ENCODE results near the gene MT1G. TPM values are rescaled to one million over a fixed set of nuclear protein-coding genes. Genes with fewer than 3 reads are reported as not detected.
A peak's percentile ranks its signal among the peaks of the same experiment; 100 is the strongest.

MT1G gene
- polyA plus RNA-seq, 1 of the 3 experiments (the other 2 are of a cell fraction) = 1.2 TPM

DNA sequence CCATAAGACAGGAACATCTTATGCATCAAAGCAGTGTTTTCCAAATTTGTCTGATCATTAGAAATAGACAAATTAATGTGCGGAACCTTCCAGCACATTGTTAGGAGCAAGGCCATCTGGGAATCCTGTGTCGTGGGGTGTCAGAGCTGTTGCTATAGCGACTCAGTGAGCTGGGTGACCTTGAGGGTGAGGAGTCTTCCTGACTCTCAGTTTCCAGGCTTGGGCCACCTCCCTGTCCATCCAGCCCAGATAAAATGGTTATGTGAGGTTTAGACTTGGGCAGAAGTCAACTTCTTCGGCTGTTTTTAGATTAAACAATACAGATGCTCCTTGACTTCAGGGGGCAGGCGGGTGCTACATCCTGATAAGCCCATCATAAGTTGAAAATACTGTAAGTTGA, 35.0 kb upstream of the MT1G start:
- H3K27ac ChIP-seq (ENCODE audit: low read depth in 2 of 2, low read length in 1 of 2) = no peak overlapping the region
- H3K4me1 ChIP-seq (ENCODE audit: control insufficient read depth in 1 of 2, insufficient read depth in 2 of 2, low read depth in 1 of 2, low read length in 1 of 2) = no peaks in the 10 kb centered on the region; a peak in 1 of 4 replicates
- WGBS (ENCODE audit: low lambda C conversion rate) = 84% methylated on average over 5 of the region's 5 CpGs
- 0 out of 2 replicates have a peak overlapping the region, but pooled peaks have one; percentile 70 for H2AFZ ChIP-seq (ENCODE audit: low read depth)
- H3K4me3 ChIP-seq (ENCODE audit: low read depth in 2 of 2, low read length in 1 of 2) = no peak overlapping the region
- no peaks in the 10 kb centered on the region for H3K79me2 ChIP-seq (ENCODE audit: insufficient read depth)
- no peaks in the 10 kb centered on the region for H3K9me3 ChIP-seq
- no peak for DNase-seq
- no peak overlapping the region for H3K4me2 ChIP-seq
- TF ChIP-seq CHD2 (IDR thresholded peaks at IDR 0.05; ENCODE audit: low read length, partially characterized antibody) (no peak), GABPA (IDR thresholded peaks at IDR 0.05; ENCODE audit: low read depth) (no peak), POLR2AphosphoS5 (IDR thresholded peaks at IDR 0.05; ENCODE audit: low read depth, low read length) (no peak), GATA2 (CRISPR knock-in tag; IDR thresholded peaks at IDR 0.05) (no peak), EP300 (IDR thresholded peaks at IDR 0.05; ENCODE audit: borderline replicate concordance in 1 of 2, low read depth in 1 of 2, low read length in 1 of 2) (no peak), NFIC (IDR thresholded peaks at IDR 0.05; ENCODE audit: borderline replicate concordance) (no peak), ELF1 (IDR thresholded peaks at IDR 0.05) (no peak)
- TF ChIP-seq, protein P1, sequence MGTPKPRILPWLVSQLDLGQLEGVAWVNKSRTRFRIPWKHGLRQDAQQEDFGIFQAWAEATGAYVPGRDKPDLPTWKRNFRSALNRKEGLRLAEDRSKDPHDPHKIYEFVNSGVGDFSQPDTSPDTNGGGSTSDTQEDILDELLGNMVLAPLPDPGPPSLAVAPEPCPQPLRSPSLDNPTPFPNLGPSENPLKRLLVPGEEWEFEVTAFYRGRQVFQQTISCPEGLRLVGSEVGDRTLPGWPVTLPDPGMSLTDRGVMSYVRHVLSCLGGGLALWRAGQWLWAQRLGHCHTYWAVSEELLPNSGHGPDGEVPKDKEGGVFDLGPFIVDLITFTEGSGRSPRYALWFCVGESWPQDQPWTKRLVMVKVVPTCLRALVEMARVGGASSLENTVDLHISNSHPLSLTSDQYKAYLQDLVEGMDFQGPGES (IDR thresholded peaks at IDR 0.05; ENCODE audit: low read depth, low read length) = no peak
- TF ChIP-seq, protein P2, sequence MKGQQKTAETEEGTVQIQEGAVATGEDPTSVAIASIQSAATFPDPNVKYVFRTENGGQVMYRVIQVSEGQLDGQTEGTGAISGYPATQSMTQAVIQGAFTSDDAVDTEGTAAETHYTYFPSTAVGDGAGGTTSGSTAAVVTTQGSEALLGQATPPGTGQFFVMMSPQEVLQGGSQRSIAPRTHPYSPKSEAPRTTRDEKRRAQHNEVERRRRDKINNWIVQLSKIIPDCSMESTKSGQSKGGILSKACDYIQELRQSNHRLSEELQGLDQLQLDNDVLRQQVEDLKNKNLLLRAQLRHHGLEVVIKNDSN (IDR thresholded peaks at IDR 0.05; ENCODE audit: borderline replicate concordance, low read depth) = no peak
- TF ChIP-seq, protein P3, sequence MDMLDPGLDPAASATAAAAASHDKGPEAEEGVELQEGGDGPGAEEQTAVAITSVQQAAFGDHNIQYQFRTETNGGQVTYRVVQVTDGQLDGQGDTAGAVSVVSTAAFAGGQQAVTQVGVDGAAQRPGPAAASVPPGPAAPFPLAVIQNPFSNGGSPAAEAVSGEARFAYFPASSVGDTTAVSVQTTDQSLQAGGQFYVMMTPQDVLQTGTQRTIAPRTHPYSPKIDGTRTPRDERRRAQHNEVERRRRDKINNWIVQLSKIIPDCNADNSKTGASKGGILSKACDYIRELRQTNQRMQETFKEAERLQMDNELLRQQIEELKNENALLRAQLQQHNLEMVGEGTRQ (IDR thresholded peaks at IDR 0.05; ENCODE audit: borderline replicate concordance, low read depth, low read length) = no peak
- TF ChIP-seq, protein P4, sequence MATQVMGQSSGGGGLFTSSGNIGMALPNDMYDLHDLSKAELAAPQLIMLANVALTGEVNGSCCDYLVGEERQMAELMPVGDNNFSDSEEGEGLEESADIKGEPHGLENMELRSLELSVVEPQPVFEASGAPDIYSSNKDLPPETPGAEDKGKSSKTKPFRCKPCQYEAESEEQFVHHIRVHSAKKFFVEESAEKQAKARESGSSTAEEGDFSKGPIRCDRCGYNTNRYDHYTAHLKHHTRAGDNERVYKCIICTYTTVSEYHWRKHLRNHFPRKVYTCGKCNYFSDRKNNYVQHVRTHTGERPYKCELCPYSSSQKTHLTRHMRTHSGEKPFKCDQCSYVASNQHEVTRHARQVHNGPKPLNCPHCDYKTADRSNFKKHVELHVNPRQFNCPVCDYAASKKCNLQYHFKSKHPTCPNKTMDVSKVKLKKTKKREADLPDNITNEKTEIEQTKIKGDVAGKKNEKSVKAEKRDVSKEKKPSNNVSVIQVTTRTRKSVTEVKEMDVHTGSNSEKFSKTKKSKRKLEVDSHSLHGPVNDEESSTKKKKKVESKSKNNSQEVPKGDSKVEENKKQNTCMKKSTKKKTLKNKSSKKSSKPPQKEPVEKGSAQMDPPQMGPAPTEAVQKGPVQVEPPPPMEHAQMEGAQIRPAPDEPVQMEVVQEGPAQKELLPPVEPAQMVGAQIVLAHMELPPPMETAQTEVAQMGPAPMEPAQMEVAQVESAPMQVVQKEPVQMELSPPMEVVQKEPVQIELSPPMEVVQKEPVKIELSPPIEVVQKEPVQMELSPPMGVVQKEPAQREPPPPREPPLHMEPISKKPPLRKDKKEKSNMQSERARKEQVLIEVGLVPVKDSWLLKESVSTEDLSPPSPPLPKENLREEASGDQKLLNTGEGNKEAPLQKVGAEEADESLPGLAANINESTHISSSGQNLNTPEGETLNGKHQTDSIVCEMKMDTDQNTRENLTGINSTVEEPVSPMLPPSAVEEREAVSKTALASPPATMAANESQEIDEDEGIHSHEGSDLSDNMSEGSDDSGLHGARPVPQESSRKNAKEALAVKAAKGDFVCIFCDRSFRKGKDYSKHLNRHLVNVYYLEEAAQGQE (IDR thresholded peaks at IDR 0.05; ENCODE audit: low read depth, low read length) = no peak
- TF ChIP-seq, protein P5, sequence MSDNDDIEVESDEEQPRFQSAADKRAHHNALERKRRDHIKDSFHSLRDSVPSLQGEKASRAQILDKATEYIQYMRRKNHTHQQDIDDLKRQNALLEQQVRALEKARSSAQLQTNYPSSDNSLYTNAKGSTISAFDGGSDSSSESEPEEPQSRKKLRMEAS (IDR thresholded peaks at IDR 0.05; ENCODE audit: low read depth) = no peak
- POLR2A ChIA-PET = no interaction called here
- H4K20me1 ChIP-seq (ENCODE audit: insufficient read depth) = no peaks in the 10 kb centered on the region
- H3K9me2 ChIP-seq = no peaks in the 10 kb centered on the region
- H3F3A ChIP-seq (replicated peaks; ENCODE audit: insufficient read depth) = no peaks in the 10 kb centered on the region
- no peak overlapping the region for H3K9ac ChIP-seq
- H3K36me3 ChIP-seq (replicated peaks in 1 of 2; ENCODE audit: control insufficient read depth in 1 of 2, insufficient read depth in 2 of 2, low read length in 1 of 2) = no peaks in the 10 kb centered on the region
- no peaks in the 10 kb centered on the region for H3K27me3 ChIP-seq (ENCODE audit: insufficient read depth)
- CTCF ChIA-PET = interaction anchor here (0.6 to 5.3 kb wide), 29 partner anchors 12 to 1238 kb away, joined by 3 to 138 read pairs (median 6); partner anchors contain the start of genes MT1X and MT3

Data from SK-N-SH (cell line).